Measurements from ENCODE around the gene CELSR3.

The CELSR3 gene

DNA sequence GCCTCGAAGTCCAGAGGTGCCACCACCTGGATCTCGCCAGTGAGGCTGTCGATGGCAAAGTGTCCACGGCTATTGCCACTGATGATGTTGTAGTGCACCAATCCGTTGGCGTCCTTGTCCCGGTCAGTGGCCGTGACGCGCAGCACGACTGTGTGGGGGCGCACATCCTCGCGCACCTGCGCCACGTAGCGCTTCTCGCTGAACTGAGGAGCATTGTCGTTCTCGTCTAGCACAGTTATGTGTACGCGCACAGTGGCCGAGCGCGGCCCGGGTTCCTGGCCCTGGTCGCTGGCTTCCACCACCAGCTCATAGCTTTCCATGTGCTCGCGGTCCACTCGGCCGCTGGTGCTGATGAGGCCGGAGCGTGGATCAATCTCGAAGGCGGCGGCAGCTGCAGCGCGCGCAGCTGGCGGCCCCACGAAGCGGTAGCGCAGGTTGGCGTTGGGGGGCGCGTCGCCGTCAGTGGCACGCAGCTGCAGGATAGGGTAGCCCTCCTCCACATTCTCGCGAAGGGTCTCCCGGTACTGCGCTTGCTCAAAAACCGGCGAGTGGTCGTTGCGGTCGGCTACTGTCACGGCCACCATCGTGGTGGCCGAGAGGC, 1.8 kb downstream of the CELSR3 start:
- DNase-seq, result no peak

- DNase-seq, result no peak
Observed at GRCh38 chr3:48656841-48657281, 5.8 kb downstream of the CELSR3 start.

DNA sequence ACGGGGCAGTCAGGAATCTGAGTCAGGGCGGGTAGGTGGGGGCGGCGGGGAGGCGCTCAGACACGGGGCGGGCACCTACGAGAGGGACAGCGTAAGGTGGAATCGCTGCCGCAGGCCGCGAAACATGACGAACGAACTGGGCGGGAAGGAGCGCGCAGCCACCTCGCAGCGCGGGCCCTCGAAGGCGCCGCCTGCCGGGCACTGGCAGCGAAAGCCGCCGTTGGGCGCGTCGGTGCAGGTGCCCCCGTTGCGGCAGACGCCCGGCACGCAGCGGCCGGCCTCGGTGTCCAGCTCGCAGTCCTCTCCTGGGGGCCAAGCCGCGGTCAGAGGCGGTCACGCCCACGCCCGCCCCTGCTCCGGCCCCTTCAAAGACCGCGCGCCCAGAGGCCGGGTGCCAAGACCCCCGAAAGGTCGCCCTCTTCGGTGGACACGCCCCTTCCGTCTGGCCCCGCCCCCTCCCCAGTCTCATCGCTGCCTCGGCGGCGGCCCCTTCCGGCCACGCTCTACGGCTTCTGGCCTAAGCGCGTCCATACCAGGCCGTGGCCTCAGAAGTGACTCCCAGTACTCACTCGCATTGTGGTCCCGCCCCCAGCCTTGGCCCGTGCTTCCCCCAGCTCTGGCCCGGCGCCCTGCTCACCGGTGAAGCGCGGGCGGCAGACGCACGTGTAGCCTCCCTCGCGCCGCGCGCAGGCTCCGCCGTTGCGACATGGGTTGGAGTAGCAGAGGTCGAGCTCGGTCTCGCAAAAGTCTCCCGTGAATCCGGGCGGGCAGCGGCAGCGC, 6.4 kb downstream of the CELSR3 start:
- DNase-seq, result peak; percentile 85

- DNase-seq, result no peak
Observed at GRCh38 chr3:48655606-48656005, 7.1 kb downstream of the CELSR3 start.

- DNase-seq, result no peak
Observed at GRCh38 chr3:48655063-48655462, 7.6 kb downstream of the CELSR3 start.

GRCh38 chr3:48652923-48653715, 9.6 kb downstream of the CELSR3 start:
- no peak for DNase-seq

DNA sequence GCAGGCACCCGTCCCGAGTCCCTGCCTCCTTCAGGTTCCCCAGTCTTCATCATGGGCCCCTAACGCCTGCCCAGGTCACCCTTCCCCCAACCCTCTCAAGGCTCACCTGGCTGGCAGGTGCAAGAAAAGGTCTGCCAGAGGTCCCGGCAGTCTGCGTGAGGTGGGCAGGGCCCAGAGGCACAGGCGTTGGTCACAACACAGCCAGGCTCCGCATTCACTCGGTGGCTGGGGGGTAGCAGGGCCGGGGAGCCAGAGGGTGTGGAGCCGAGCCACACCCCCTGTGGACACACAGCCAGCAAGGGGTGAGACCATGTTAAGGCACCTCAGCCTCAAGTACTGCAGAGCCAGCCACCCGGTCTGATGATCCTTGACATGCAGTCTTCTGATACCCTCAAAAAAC, 10.9 kb downstream of the CELSR3 start:
- DNase-seq, result no peak

- DNase-seq, result no peak
Observed at GRCh38 chr3:48650723-48651122, 12.0 kb downstream of the CELSR3 start.

GRCh38 chr3:48648188-48648850, 14.4 kb downstream of the CELSR3 start:
- DNase-seq, result no peak

DNA sequence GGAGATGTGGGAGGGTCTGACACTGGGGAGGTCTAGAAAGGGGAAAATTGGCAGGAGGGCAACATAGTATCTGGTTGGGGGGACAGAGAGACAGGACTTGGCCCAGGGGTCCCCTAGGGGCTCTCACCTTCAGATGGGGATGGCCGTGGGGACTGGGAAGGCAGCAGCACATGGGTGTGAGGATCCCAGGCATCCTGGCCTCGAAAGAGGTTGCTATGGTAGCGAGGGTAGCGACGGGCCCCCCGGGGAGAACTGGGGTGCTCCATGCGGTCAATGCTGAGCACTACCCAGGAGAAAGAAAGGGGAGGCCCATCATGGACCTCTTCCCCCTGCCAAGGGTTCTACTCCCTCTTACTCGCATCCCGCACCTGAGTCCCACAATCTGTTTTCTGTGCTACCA, 15.0 kb downstream of the CELSR3 start:
- no peak for DNase-seq

DNA sequence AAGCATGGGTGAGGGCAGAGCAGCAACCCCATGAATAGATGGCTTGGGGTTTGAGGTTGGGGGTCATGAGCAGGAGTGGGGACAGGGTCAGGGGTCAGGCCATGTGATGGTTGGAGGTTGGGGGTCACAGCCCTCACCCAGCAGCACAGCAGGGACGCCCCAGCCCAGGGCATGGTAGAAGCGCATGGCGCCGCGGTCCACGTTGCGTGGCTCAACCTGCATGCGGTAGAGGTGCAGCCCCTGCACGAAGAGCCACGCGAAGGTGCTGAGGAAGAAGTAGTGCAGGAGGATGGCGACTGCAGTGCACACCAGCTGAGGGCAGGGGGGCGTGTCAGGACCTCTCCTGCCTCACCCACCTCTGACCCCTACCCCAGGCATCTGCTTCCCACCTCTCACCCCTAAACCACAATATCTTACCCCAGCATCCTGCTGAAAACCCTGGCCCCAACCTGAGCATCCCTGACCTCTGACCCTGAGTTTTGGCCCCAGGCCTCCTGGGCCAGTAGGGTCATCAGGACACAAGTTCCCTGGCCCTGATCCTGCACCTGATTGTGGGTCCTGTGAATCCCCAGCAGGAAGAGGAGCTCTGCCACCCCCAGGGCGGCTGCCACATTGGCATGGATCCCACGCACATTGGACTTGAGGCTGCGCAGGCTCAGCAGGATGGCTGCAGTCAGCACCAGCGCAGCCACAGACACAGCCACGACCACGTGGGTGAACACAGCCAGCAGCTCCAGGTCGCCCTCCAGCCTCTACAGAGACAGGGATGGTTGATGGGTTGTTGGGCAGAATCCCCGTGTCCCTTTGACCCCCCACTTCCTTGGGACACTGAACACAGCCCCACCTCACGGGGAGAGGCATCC, 17.6 kb downstream of the CELSR3 start:
- DNase-seq, result no peak

GRCh38 chr3:48642605-48643004, 20.1 kb downstream of the CELSR3 start:
- no peak for DNase-seq

DNA sequence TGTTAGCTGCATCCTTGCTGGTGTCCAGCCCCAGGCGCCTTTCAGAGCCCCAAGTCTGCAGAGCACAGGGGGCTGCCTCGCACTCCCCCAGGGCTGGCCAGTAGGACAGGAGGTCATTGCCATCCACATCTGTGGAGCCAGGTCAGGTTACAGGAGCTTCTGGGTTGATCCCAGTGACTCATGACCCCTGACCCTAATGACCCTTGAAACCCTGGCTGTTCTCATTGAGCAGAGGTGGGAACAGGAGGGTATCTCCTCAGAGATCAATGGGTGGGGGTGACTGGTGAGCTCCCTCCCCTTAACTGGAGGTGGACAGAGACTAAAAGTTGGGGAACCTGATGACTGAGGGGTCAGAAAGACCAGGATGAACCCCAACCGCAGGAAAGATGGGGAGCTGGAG, 21.3 kb downstream of the CELSR3 start:
- no peak for DNase-seq

- no peak for DNase-seq
Observed at GRCh38 chr3:48639944-48640606, 22.6 kb downstream of the CELSR3 start.

GRCh38 chr3:48637305-48637704, 25.4 kb downstream of the CELSR3 start:
- DNase-seq, result no peak

GRCh38 chr3:48636149-48636655, 26.5 kb downstream of the CELSR3 start:
- no peak for DNase-seq

- DNase-seq, result peak; percentile 98
Observed at GRCh38 chr3:48635222-48636021, 27.3 kb downstream of the CELSR3 start, which contains the start of gene SLC26A6. Gene SLC26A6 (minus strand): TSS chr3:48635461. CDS start chr3:48635393, 68 bp downstream.

DNA sequence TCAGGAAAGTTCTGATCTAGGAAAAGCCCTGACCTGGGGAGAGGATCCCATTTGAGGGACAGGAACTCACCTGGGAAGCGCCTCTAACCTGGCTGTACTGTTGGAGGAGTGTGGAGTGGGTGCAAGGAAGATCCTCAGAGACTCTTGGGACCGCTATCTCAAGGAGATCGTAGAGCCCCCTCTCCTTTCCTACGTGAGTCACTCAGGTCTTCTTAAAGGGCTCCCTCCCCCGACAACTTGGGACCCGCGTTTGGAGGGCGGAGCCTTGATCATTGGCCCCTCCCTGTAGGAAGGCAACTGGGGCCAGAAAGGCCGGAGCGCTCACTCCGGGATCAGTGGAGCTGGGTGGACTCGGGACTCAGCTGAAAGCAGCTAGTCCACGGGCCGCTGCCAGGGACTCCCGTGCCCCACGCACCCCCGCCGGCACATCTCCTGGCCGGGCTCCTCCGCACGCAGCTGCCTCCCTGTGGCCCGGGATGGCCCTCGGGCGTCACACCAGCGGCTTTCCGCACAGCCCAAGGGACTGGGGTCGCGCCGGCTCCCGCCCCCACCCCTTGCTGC, 27.9 kb downstream of the CELSR3 start:
- no peak for DNase-seq

- DNase-seq, result no peak
Observed at GRCh38 chr3:48633743-48634142, 28.9 kb downstream of the CELSR3 start.

DNA sequence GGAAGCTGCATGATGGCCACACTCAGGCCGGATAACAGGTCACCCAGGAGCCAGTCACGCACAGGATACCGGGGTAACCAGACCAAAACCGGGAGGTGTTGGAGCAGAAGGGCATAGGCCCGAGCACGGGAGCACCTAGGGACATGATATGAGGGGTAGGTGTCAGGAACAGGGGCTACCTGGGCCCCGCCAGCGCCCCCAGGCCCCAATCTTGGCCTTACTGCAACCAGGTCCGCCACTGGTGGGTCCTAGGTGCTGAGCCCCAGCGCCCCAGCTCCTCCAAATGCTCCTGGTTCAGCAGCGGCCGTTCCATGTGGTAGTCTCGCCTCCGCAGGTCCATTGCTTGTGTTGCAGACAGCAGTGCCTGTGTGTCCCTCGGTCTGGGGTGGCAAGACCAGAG, 29.4 kb downstream of the CELSR3 start:
- DNase-seq, result no peak
